Measurements from ENCODE around the gene SEMA3D. TPM values are rescaled to one million over a fixed set of nuclear protein-coding genes. Genes with fewer than 3 reads are reported as not detected.

Gene SEMA3D
- total RNA-seq: 1 to 10 TPM; 1.3 to 3.1 (median 2.2) TPM
- 0.54 TPM for polyA plus RNA-seq
- long read RNA-seq, donor 1, partial matches to known transcripts: 2 of 5 reads
- long read RNA-seq, donor 1, other reads (novel, unspliced or antisense): 3 of 5 reads
- long read RNA-seq, donor 2: 0 reads
- long read RNA-seq, donor 3, partial matches to known transcripts: 0 of 10 reads
- long read RNA-seq, donor 3, other reads (novel, unspliced or antisense): 10 of 10 reads
- long read RNA-seq, donor 4: 0 reads

GRCh38 chr7:85186521-85187241 lies at the start of gene SEMA3D:
Gene SEMA3D (minus strand): TSS chr7:85187056. CDS start chr7:85121891, 65,165 bp downstream.
- peak; percentile 96 to 98 for ATAC-seq
- Histone ChIP-seq H3K4me1 (ENCODE audit: control insufficient read depth, insufficient read depth, low read length) (no peaks in the 10 kb centered on the region), H3K4me3 (ENCODE audit: low read length) (peak within 1 kb of the TSS; percentile 52), H3K27ac (ENCODE audit: low read length) (no peak within 1 kb of the TSS), H3K9me3 (ENCODE audit: control insufficient read depth, low read length) (no peaks in the 10 kb centered on the region), H3K27me3 (ENCODE audit: control insufficient read depth, insufficient read depth) (no peaks in the 10 kb centered on the region)
- intact Hi-C loops (cut with DNase I): loop anchor here in 3 of 4 donors (2.0 to 10.0 kb wide), 2 partner anchors 142 to 144 kb away; no protein-coding TSS in a partner anchor
- WGBS: under 1% methylated on average over 45 of the region's 45 CpGs
- peak; percentile 77 to 90 (median 89) for DNase-seq

GRCh38 chr7:85234730-85235129 lies 47.9 kb upstream of the SEMA3D start:
- no peaks in the 10 kb centered on the region for H3K27me3 ChIP-seq (ENCODE audit: control insufficient read depth, insufficient read depth)
- intact Hi-C loops (cut with DNase I): no loop called here
- no peaks in the 10 kb centered on the region for H3K9me3 ChIP-seq (ENCODE audit: control insufficient read depth, low read length)
- no peak overlapping the region for H3K4me3 ChIP-seq (ENCODE audit: low read length)
- H3K27ac ChIP-seq (ENCODE audit: low read length): no peak overlapping the region
- no peaks in the 10 kb centered on the region for H3K4me1 ChIP-seq (ENCODE audit: control insufficient read depth, insufficient read depth, low read length)
- ATAC-seq (no peak), DNase-seq (no peak)
- WGBS: 64% methylated on average over 3 of the region's 3 CpGs

- DNase-seq: no peak
- Histone ChIP-seq H3K4me1 (ENCODE audit: control insufficient read depth, insufficient read depth, low read length) (no peaks in the 10 kb centered on the region), H3K27me3 (ENCODE audit: control insufficient read depth, insufficient read depth) (no peaks in the 10 kb centered on the region), H3K27ac (ENCODE audit: low read length) (no peak overlapping the region), H3K4me3 (ENCODE audit: low read length) (no peak overlapping the region), H3K9me3 (ENCODE audit: control insufficient read depth, low read length) (no peaks in the 10 kb centered on the region)
- 67% methylated on average over 2 of the region's 2 CpGs for WGBS
- intact Hi-C loops (cut with DNase I): no loop called here
- no peak for ATAC-seq
Measured at GRCh38 chr7:85232068-85232467, 45.2 kb upstream of the SEMA3D start.

- no peaks in the 10 kb centered on the region for H3K9me3 ChIP-seq (ENCODE audit: control insufficient read depth, low read length)
- ATAC-seq (no peak), DNase-seq (no peak)
- no peak overlapping the region for H3K27ac ChIP-seq (ENCODE audit: low read length)
- H3K27me3 ChIP-seq (ENCODE audit: control insufficient read depth, insufficient read depth): no peaks in the 10 kb centered on the region
- intact Hi-C loops (cut with DNase I): no loop called here
- no peak overlapping the region for H3K4me3 ChIP-seq (ENCODE audit: low read length)
- H3K4me1 ChIP-seq (ENCODE audit: control insufficient read depth, insufficient read depth, low read length): no peaks in the 10 kb centered on the region
- 76% methylated on average over 3 of the region's 3 CpGs for WGBS
Measured at GRCh38 chr7:85230623-85231022, 43.8 kb upstream of the SEMA3D start.

GRCh38 chr7:85229544-85229943 lies 42.7 kb upstream of the SEMA3D start:
- H3K27me3 ChIP-seq (ENCODE audit: control insufficient read depth, insufficient read depth): no peaks in the 10 kb centered on the region
- no peaks in the 10 kb centered on the region for H3K9me3 ChIP-seq (ENCODE audit: control insufficient read depth, low read length)
- no peak overlapping the region for H3K4me3 ChIP-seq (ENCODE audit: low read length)
- no peak for DNase-seq
- no peak overlapping the region for H3K27ac ChIP-seq (ENCODE audit: low read length)
- ATAC-seq: no peak
- no peaks in the 10 kb centered on the region for H3K4me1 ChIP-seq (ENCODE audit: control insufficient read depth, insufficient read depth, low read length)
- intact Hi-C loops (cut with DNase I): no loop called here

- Histone ChIP-seq H3K9me3 (ENCODE audit: control insufficient read depth, low read length) (no peaks in the 10 kb centered on the region), H3K27ac (ENCODE audit: low read length) (no peak overlapping the region), H3K27me3 (ENCODE audit: control insufficient read depth, insufficient read depth) (no peaks in the 10 kb centered on the region), H3K4me3 (ENCODE audit: low read length) (no peak overlapping the region), H3K4me1 (ENCODE audit: control insufficient read depth, insufficient read depth, low read length) (no peaks in the 10 kb centered on the region)
- no peak for DNase-seq
- intact Hi-C loops (cut with DNase I): no loop called here
- ATAC-seq: no peak
- WGBS: 87% methylated on average over 3 of the region's 3 CpGs
Measured at GRCh38 chr7:85226361-85227085, 39.7 kb upstream of the SEMA3D start.

- H3K9me3 ChIP-seq (ENCODE audit: control insufficient read depth, low read length): no peaks in the 10 kb centered on the region
- ATAC-seq: no peak
- H3K27me3 ChIP-seq (ENCODE audit: control insufficient read depth, insufficient read depth): no peaks in the 10 kb centered on the region
- 48% methylated on average over 3 of the region's 3 CpGs for WGBS
- H3K27ac ChIP-seq (ENCODE audit: low read length): no peak overlapping the region
- DNase-seq: no peak
- no peak overlapping the region for H3K4me3 ChIP-seq (ENCODE audit: low read length)
- intact Hi-C loops (cut with DNase I): no loop called here
- H3K4me1 ChIP-seq (ENCODE audit: control insufficient read depth, insufficient read depth, low read length): no peaks in the 10 kb centered on the region
Measured at GRCh38 chr7:85224171-85224570, 37.3 kb upstream of the SEMA3D start.

- H3K27ac ChIP-seq (ENCODE audit: low read length): no peak overlapping the region
- H3K27me3 ChIP-seq (ENCODE audit: control insufficient read depth, insufficient read depth): no peaks in the 10 kb centered on the region
- no peaks in the 10 kb centered on the region for H3K9me3 ChIP-seq (ENCODE audit: control insufficient read depth, low read length)
- ATAC-seq: no peak
- no peaks in the 10 kb centered on the region for H3K4me1 ChIP-seq (ENCODE audit: control insufficient read depth, insufficient read depth, low read length)
- WGBS: 71% methylated on average over 4 of the region's 4 CpGs
- no peak for DNase-seq
- H3K4me3 ChIP-seq (ENCODE audit: low read length): no peak overlapping the region
- intact Hi-C loops (cut with DNase I): no loop called here
Measured at GRCh38 chr7:85222522-85222921, 35.7 kb upstream of the SEMA3D start.

GRCh38 chr7:85221796-85222195 lies 34.9 kb upstream of the SEMA3D start:
- Histone ChIP-seq H3K9me3 (ENCODE audit: control insufficient read depth, low read length) (no peaks in the 10 kb centered on the region), H3K4me1 (ENCODE audit: control insufficient read depth, insufficient read depth, low read length) (no peaks in the 10 kb centered on the region), H3K27me3 (ENCODE audit: control insufficient read depth, insufficient read depth) (no peaks in the 10 kb centered on the region), H3K27ac (ENCODE audit: low read length) (no peak overlapping the region), H3K4me3 (ENCODE audit: low read length) (no peak overlapping the region)
- DNase-seq: no peak
- no peak for ATAC-seq
- intact Hi-C loops (cut with DNase I): no loop called here

GRCh38 chr7:85220651-85221050 lies 33.8 kb upstream of the SEMA3D start:
- no peak for DNase-seq
- intact Hi-C loops (cut with DNase I): no loop called here
- no peaks in the 10 kb centered on the region for H3K4me1 ChIP-seq (ENCODE audit: control insufficient read depth, insufficient read depth, low read length)
- H3K4me3 ChIP-seq (ENCODE audit: low read length): no peak overlapping the region
- no peaks in the 10 kb centered on the region for H3K9me3 ChIP-seq (ENCODE audit: control insufficient read depth, low read length)
- no peak for ATAC-seq
- H3K27me3 ChIP-seq (ENCODE audit: control insufficient read depth, insufficient read depth): no peaks in the 10 kb centered on the region
- H3K27ac ChIP-seq (ENCODE audit: low read length): no peak overlapping the region

GRCh38 chr7:85220023-85220422 lies 33.2 kb upstream of the SEMA3D start:
- no peak for DNase-seq
- WGBS: 78% methylated on average over 2 of the region's 2 CpGs
- no peak overlapping the region for H3K27ac ChIP-seq (ENCODE audit: low read length)
- intact Hi-C loops (cut with DNase I): no loop called here
- H3K27me3 ChIP-seq (ENCODE audit: control insufficient read depth, insufficient read depth): no peaks in the 10 kb centered on the region
- H3K4me3 ChIP-seq (ENCODE audit: low read length): no peak overlapping the region
- ATAC-seq: no peak
- H3K4me1 ChIP-seq (ENCODE audit: control insufficient read depth, insufficient read depth, low read length): no peaks in the 10 kb centered on the region
- H3K9me3 ChIP-seq (ENCODE audit: control insufficient read depth, low read length): no peaks in the 10 kb centered on the region
